Measurements from ENCODE around the gene RALGAPA2. TPM values are rescaled to one million over a fixed set of nuclear protein-coding genes. Genes with fewer than 3 reads are reported as not detected.

RALGAPA2 gene
- polyA plus RNA-seq, 1 experiment, result 2.2 TPM

DNA sequence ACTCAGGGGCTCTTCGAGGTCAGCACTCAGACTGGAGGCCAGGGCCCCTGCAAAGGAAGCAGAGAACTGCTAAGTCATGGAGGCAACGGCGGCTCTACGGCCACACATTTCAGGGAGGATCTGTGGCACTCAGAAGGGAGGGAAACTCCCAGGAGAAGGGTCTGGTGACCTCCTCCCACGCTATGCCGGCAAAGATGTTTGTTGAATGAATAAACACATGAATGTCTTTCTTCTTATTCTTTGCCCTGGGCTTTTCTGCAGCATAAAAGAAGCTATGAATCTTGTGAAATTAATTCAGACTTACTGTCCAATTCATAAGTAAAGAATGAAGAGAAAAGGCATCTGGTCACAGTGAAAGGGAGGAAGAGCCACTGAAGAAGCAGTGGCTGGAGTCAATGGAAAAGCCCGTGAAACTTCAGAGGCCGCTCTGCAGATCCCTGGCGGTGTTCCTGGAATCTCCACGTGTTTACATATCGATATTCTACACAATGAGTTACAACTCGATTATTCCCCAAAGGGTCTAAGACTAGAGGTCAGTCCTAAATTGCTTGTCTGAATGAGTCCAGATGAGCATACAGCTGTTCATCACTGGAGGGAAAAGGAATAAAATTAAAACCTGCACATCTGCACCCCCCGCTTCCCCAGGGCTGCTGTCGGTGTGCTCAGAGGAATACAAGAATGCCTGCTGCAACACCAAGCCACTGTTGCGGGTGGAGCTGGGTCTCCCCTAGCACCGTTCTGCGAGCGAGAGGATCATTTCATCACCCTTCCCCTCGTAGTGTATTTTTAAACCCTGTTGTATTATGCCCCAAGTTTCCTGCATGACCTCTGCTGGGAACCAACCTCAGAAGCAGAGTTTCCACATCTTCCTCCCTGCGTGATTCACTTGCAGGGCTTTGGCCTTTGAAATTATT is 319.0 kb downstream of the RALGAPA2 start:
- POLR2A ChIA-PET, result interaction anchor here (1.0 kb wide), 2 partner anchors 9 to 96 kb away, joined by 3 to 4 read pairs; no protein-coding TSS in a partner anchor
- CTCF ChIA-PET, result interaction anchor here (0.7 to 1.0 kb wide), 2 partner anchors 14 to 200 kb away, joined by 4 to 5 read pairs; no protein-coding TSS in a partner anchor

GRCh38 chr20:20391766-20392165 is 320.7 kb downstream of the RALGAPA2 start:
- Histone ChIP-seq H3K27me3 (ENCODE audit: control insufficient read depth, insufficient read depth, low read length) (no peaks in the 10 kb centered on the region), H3K27ac (ENCODE audit: low read depth, low read length) (no peak overlapping the region), H3K4me3 (ENCODE audit: low read depth, low read length) (no peak overlapping the region), H3K9me3 (ENCODE audit: control insufficient read depth, insufficient read depth, low read length) (no peaks in the 10 kb centered on the region; the same call in 1 of the 2 replicates)
- TF ChIP-seq, protein P1, sequence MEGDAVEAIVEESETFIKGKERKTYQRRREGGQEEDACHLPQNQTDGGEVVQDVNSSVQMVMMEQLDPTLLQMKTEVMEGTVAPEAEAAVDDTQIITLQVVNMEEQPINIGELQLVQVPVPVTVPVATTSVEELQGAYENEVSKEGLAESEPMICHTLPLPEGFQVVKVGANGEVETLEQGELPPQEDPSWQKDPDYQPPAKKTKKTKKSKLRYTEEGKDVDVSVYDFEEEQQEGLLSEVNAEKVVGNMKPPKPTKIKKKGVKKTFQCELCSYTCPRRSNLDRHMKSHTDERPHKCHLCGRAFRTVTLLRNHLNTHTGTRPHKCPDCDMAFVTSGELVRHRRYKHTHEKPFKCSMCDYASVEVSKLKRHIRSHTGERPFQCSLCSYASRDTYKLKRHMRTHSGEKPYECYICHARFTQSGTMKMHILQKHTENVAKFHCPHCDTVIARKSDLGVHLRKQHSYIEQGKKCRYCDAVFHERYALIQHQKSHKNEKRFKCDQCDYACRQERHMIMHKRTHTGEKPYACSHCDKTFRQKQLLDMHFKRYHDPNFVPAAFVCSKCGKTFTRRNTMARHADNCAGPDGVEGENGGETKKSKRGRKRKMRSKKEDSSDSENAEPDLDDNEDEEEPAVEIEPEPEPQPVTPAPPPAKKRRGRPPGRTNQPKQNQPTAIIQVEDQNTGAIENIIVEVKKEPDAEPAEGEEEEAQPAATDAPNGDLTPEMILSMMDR (IDR thresholded peaks at IDR 0.05; ENCODE audit: low read depth, low read length), result no peak
- no peak for DNase-seq (ENCODE audit: low read depth, low spot score)
- POLR2A ChIA-PET, result no interaction called here
- CTCF ChIA-PET, result no interaction called here

More for the DNA sequence above, 319.0 kb downstream of the RALGAPA2 start:
- H3K4me3 ChIP-seq (ENCODE audit: low read depth, low read length), result no peak overlapping the region
- peak overlapping the region; percentile 93 for H3K27ac ChIP-seq (ENCODE audit: low read depth, low read length)
- peak; percentile 63 for DNase-seq (ENCODE audit: low read depth, low spot score)
- no peaks in the 10 kb centered on the region for H3K27me3 ChIP-seq (ENCODE audit: control insufficient read depth, insufficient read depth, low read length)
- H3K9me3 ChIP-seq (ENCODE audit: control insufficient read depth, insufficient read depth, low read length), result no peaks in the 10 kb centered on the region; the same call in 1 of the 2 replicates
- TF ChIP-seq, protein P1 (IDR thresholded peaks at IDR 0.05; ENCODE audit: low read depth, low read length), result no peak

DNA sequence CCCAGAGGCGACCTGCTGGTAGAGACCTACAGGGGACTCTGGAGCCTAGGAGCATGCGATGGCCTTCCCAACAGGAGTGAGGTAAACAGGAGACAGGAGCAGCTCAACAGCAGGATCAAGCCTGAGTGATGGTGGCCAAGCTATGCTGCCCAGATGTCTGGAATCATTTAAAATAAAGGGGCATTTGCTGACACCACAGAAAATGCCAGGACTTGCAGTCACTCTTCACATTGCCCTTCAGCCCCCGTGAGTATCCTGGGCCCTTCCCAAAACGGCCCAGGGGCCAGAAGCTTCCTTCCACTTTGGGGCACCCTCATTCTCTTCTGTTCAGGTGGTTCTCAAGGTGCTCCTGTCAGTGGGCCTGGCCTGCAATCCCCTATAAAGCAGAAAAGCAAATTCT is 321.3 kb downstream of the RALGAPA2 start:
- POLR2A ChIA-PET, result no interaction called here

GRCh38 chr20:20390393-20390792 is 322.1 kb downstream of the RALGAPA2 start:
- Histone ChIP-seq H3K9me3 (ENCODE audit: control insufficient read depth, insufficient read depth, low read length) (no peaks in the 10 kb centered on the region), H3K27ac (ENCODE audit: low read depth, low read length) (no peak overlapping the region), H3K27me3 (ENCODE audit: control insufficient read depth, insufficient read depth, low read length) (peaks cover 13% of the 10 kb centered on the region), H3K4me3 (ENCODE audit: low read depth, low read length) (no peak overlapping the region)
- TF ChIP-seq, protein P1 (IDR thresholded peaks at IDR 0.05; ENCODE audit: low read depth, low read length), result no peak
- POLR2A ChIA-PET, result no interaction called here
- CTCF ChIA-PET, result interaction anchor here (1.2 kb wide), 1 partner anchor 204 kb away, joined by 4 read pairs; no protein-coding TSS in a partner anchor
- DNase-seq (ENCODE audit: low read depth, low spot score), result no peak

More for the DNA sequence above, 321.3 kb downstream of the RALGAPA2 start:
- TF ChIP-seq, protein P1 (IDR thresholded peaks at IDR 0.05; ENCODE audit: low read depth, low read length), result no peak
- Histone ChIP-seq H3K9me3 (ENCODE audit: control insufficient read depth, insufficient read depth, low read length) (no peaks in the 10 kb centered on the region; the same call in 1 of the 2 replicates), H3K27ac (ENCODE audit: low read depth, low read length) (no peak overlapping the region), H3K4me3 (ENCODE audit: low read depth, low read length) (no peak overlapping the region), H3K27me3 (ENCODE audit: control insufficient read depth, insufficient read depth, low read length) (peaks cover 6% of the 10 kb centered on the region)
- CTCF ChIA-PET, result interaction anchor here (1.2 kb wide), 1 partner anchor 203 kb away, joined by 4 read pairs; no protein-coding TSS in a partner anchor
- DNase-seq (ENCODE audit: low read depth, low spot score), result no peak

- Histone ChIP-seq H3K27ac (ENCODE audit: low read depth, low read length) (no peak overlapping the region), H3K4me3 (ENCODE audit: low read depth, low read length) (no peak overlapping the region), H3K9me3 (ENCODE audit: control insufficient read depth, insufficient read depth, low read length) (no peaks in the 10 kb centered on the region), H3K27me3 (ENCODE audit: control insufficient read depth, insufficient read depth, low read length) (peaks cover 23% of the 10 kb centered on the region)
- ChIA-PET POLR2A (interaction anchor here (0.6 kb wide), 1 partner anchor 9 kb away, joined by 10 read pairs; no protein-coding TSS in a partner anchor), CTCF (no interaction called here)
- DNase-seq (ENCODE audit: low read depth, low spot score), result no peak
- TF ChIP-seq, protein P1 (IDR thresholded peaks at IDR 0.05; ENCODE audit: low read depth, low read length), result no peak
Observed at GRCh38 chr20:20386192-20386591, 326.3 kb downstream of the RALGAPA2 start.
